OCI-LY7 (cell line): ENCODE data around the gene CFAP300.

Experiments used
- CTCF ChIP-seq: fragments of 200-600 bp; sonication (generic); conservative IDR thresholded peaks from 2 replicates; pipeline ENCODE4 v1.5.1; 2014; ENCODE audit warnings: mild to moderate bottlenecking, antibody characterized with exemption, low read length, moderate library complexity, mixed read lengths
- EZH2phosphoT487 ChIP-seq: fragments of 200-600 bp; sonication (generic); IDR thresholded peaks from 2 replicates; pipeline ENCODE4 v1.6.1; 2018; ENCODE audit warnings: low read depth, borderline replicate concordance, mild to moderate bottlenecking, mixed run types, antibody characterized with exemption, low read length, moderate library complexity, mixed read lengths

DNA sequence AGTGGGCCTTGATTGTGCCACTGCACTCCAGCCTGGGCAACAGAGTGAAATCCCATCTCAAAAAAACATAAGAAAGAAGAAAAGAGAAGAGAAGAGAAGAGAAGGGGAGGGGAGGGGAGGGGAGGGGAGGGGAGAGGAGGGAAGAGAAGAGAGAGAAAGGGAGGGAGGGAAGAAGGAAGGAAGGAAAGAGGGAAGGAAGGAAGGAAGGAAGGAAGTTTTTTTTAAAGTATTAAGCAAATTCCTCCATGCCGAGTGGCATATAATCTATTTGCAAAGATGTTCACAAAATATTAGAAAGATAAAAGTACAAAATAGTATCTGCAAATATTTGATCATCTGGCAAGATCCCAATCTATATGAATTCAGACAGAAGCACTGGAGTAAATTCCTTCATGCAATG is 10.5 kb upstream of the CFAP300 start:
- no peak for TF ChIP-seq CTCF
- TF ChIP-seq EZH2phosphoT487: no peak
